GM15510 (cell line): Measurements from ENCODE around the gene OR3A3.

ENCODE experiments used
- POLR2A ChIP-seq: IDR thresholded peaks from 3 replicates; pipeline ENCODE4 v1.6.1; 2011; ENCODE audit warnings: borderline replicate concordance; ENCODE audit not compliant: insufficient read length; ENCODE audit errors: extremely low read depth

Gene OR3A3

DNA sequence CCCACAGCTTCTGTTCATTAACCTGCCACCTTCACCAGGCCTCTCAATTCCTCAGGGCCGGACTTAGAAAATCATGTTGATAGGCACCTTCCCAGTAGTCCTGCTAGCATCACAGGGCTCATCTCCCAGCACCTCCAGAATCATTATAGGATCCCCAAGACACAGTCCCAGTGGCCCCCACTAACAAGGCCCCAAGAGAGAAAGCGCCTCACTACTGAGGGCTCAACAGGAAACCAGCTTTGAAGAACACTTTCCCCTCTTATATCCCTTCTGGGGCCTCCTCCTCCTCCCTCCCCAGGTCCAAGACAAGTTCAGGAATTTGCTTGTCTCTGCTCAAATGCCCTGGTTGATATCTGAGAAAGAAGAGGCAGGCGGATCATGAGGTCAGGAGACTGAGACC, at the start of gene OR3A3:
TSS of gene OR3A3 (plus strand) at position 301 of the 400 bp plus-strand sequence.
- no peak for TF ChIP-seq POLR2A

- TF ChIP-seq POLR2A = no peak
Observed at GRCh38 chr17:3378321-3378720, 32.8 kb upstream of the OR3A3 start.

DNA sequence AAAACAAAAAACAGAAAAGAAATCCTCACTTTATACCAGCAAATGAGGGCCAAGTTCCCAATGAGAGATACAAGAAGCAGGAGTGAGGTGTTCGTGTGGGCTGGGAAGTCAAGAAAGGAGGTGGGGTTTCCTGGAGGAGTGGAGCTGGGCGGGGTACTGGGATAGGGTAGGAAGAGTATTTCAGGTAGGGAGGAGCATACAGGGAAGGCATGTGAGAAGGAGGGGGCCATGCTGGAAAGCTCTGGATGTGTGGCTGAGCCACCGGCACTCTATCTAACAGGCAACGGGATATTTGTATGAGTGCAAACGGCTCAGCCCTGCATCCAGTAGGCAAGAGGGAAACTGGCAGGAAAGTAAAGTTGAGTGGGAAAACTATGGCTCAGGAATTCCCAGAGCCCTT, 29.2 kb upstream of the OR3A3 start:
- TF ChIP-seq POLR2A = no peak

DNA sequence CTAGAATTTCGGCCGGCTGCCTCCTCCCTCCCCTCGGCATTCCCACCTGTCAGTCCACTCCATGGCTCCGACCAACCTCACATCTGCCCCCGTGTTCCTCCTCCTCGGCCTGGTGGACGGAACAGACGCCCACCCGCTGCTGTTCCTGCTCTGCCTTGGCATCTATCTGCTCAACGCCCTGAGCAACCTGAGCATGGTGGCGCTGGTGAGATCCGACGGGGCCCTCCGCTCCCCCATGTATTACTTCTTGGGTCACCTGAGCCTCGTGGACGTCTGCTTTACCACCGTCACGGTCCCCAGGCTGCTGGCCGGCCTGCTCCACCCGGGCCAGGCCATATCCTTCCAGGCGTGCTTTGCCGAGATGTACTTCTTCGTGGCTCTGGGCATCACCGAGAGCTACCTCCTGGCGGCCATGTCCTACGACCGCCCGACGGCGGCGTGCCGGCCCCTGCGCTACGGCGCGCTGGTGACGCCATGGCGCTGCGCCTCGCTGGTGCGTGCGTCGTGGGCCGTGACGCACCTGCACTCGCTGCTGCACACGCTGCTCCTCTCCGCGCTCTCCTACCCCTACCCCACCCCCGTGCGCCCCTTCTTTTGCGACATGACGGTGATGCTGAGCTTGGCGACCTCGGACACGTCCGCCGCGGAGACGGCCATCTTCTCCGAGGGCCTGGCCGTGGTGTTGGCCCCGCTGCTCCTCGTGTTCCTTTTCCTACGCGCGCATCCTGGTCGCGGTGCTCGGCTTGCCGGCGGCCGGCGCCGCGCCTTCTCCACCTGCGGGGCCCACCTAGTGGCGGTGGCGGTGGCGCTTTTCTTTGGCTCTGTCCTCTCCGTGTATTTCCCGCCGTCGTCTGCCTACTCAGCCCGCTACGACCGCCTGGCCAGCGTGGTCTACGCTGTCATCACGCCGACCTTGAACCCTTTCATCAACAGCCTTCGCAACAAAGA, 25.0 kb upstream of the OR3A3 start, which contains the start of gene OR3A2:
TSS of gene OR3A2 (minus strand) at position 440 of the 948 bp plus-strand sequence.
- TF ChIP-seq POLR2A = no peak

DNA sequence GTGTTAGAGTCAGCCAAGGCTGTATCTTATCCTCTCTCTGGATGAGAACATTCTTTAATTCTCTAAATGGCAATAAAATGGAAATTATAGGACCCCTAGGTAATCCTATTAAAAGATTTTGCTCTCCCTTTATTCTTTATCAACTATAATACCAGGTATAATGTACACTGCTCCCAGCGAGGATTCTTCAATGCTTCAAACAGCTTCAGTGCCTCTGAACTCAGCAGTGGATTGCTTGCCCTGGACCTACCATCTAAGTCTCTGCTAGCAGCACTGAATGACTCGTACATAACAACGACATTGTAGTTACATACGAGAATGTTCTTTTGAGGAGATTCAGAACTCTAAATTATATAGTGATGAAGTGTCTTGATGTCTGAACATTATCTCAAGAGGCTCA, 21.4 kb upstream of the OR3A3 start:
- no peak for TF ChIP-seq POLR2A

DNA sequence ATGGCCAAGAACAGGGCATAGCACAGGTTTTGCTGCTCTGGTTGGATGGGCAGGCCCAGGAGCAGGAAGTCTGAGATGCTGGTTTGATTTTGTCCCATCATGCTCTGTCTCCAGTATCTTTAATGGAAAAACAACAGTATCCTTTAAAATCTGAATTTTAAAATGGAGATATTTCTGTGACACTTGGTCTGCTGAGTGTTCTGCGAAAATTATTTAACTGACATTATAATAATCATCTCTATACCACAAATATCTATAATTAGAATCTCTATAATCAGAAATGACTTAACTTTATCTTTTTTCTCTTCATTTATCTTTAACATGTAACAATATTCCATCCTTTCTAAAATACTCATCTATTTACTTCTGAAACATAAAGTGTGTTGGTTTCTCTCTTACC, 12.9 kb upstream of the OR3A3 start, which contains the start of gene OR1E1:
TSS of gene OR1E1 (minus strand) at position 101 of the 400 bp plus-strand sequence. CDS start at position 101, 0 bp downstream.
- no peak for TF ChIP-seq POLR2A

- TF ChIP-seq POLR2A = no peak
Observed at GRCh38 chr17:3400055-3400454, 11.1 kb upstream of the OR3A3 start.

GRCh38 chr17:3401786-3402185, 9.4 kb upstream of the OR3A3 start:
- TF ChIP-seq POLR2A = no peak

GRCh38 chr17:3415610-3416009, 4.4 kb downstream of the OR3A3 start:
- no peak for TF ChIP-seq POLR2A

DNA sequence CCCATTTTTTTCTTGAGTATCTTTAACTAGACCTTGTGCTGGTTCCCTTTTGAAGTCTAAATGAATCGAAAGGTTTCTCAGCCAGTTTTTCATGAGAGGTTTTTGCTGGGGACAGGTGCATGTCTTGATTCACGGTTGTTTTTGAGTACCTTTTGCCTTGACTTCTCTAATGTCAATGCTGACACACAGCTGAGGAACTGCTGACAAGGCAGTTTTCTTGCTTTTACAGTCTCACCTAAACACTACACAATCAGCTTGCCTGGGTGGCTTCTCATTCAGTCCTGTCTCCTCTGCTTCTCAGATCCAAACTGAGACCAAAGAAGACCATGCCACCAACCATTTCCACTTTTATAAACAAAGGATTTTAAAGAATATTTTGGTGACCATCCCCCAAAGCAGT, 7.1 kb downstream of the OR3A3 start:
- no peak for TF ChIP-seq POLR2A

- no peak for TF ChIP-seq POLR2A
Observed at GRCh38 chr17:3433741-3434140, 22.6 kb downstream of the OR3A3 start, which contains the start of gene OR1E2. Gene OR1E2 (minus strand): TSS chr17:3433841. CDS start chr17:3433841, 0 bp downstream.

DNA sequence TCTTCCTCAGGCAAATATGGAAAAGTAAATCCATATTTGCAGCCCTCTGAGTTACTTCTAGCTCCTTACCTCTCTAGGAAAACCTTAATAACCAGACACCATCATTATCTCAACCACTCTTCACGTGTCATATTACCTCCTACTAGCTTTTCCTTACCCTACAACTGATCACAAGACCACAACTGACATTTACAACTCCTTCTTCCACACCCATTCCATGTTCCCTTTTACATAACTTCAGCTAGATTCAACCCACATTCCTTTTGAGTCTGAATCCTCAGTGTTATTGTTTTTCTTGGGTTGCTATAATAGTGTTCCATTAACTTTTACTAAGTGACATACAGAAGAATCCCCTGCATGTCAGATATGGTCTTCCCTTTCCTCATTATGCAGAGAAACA, 27.2 kb downstream of the OR3A3 start:
- TF ChIP-seq POLR2A = no peak

GRCh38 chr17:3440451-3440850, 29.3 kb downstream of the OR3A3 start:
- TF ChIP-seq POLR2A = no peak

DNA sequence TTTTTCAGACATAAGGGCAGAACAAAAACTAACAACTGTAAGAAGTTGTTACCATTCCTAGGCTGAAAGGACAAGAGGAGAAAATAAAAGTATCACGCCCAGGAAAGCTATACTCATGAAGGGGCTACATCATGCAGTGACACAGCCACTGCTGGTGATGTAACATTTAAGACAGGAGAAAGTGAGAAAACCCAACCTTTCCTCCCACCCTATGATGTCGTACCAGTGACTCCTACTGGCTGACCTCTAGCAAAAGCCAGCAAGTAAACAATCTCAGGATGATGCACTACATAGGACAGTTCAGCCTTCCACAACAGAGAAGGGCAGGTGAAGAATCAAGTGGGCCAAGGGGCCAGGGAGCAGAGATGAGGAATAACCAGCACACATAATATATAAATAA, 36.5 kb downstream of the OR3A3 start:
- no peak for TF ChIP-seq POLR2A

DNA sequence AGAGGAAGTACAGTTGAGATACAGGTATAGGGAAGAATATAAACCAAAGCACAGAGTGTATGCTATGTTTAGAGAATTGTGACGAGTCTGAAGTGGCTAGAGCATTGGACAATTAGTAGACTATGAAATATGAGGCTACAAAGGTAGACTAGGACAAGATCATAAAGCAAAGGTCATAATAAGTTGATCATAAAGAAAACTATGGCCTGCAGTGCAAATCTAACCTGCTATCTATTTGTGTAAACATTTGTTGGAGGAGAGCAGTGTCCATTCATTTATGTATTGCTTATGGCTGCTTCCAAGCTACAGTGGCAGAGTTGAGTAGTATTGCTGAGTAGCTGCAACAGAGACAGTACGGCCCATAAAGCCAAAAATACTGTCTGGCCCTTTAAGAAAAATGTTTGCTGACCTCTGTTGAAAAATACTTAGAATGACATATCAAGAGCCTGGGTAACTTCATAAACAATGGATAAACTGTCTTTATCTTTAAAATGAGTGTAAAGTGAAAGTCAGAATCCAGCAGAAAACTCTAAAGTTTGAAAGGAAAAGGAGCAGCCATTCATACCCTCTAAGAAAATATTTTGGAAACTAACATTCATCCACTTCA, 37.0 kb downstream of the OR3A3 start:
- TF ChIP-seq POLR2A = no peak
